Tibial artery (tissue), 4 donors: ENCODE data around the gene PTPN12.
"Not testable (repeated sequence)": the region's sequence is repeated elsewhere in the genome, so short reads cannot be mapped to it uniquely, and the experiment has no call there.

Source experiments
- DNase-seq, 2 donors: peaks; one replicate each; pipeline ENCODE4 v3.0.0-alpha.2; 2019
- H3K27ac ChIP-seq, 2 donors: fragments of 200-600 bp; sonication (generic) in 1 of 2; 1 replicate in 1 of 2; 2 replicates in 1 of 2; pipeline ENCODE4 v1.5.1; 2018 to 2019; ENCODE audit warnings: mild to moderate bottlenecking in 1 of 2
- H3K27me3 ChIP-seq, 2 donors: fragments of 200-600 bp; sonication (generic) in 1 of 2; one replicate each; pipeline versions ENCODE4 v1.5.1 to v1.6.0; 2016 to 2019
- H3K36me3 ChIP-seq, 3 donors: fragments of 200-600 bp; sonication (generic) in 2 of 3; one replicate each; pipeline ENCODE4 v1.5.1; 2016 to 2019; ENCODE audit warnings: mild to moderate bottlenecking in 2 of 3
- H3K4me1 ChIP-seq, 4 donors: fragments of 200-600 bp; sonication (generic) in 2 of 4; 1 replicate in 3 of 4; 2 replicates in 1 of 4; pipeline ENCODE4 v1.5.1; 2016 to 2019
- H3K4me3 ChIP-seq, 2 donors: fragments of 200-600 bp; sonication (generic) in 1 of 2; 1 replicate in 1 of 2; 2 replicates in 1 of 2; pipeline ENCODE4 v1.5.1; 2018 to 2019; ENCODE audit warnings: mild to moderate bottlenecking in 2 of 2
- H3K9me3 ChIP-seq, 3 donors: fragments of 200-600 bp; sonication (generic) in 1 of 3; one replicate each; pipeline ENCODE4 v1.5.1; 2016 to 2019
- CTCF ChIP-seq, 2 experiments: fragments of 200-600 bp in 1 of 2; fragments of 450-650 bp in 1 of 2; IDR thresholded peaks; one replicate each; pipeline ENCODE4 v1.5.1; 2017 to 2019; ENCODE audit warnings: antibody characterized with exemption in 2 of 2, mild to moderate bottlenecking in 1 of 2, moderate library complexity in 1 of 2
- intact Hi-C: fragments of 100-400 bp; cut with DNase I; formaldehyde crosslinking; loops from one replicate; pipeline ENCODE4 v1.15.0; 2023; ENCODE audit warnings: low total_unique reads

PTPN12 gene

GRCh38 chr7:77536017-77536412 is 1.1 kb upstream of the PTPN12 start:
- Histone ChIP-seq H3K9me3 (no peaks in the 10 kb centered on the region), H3K27me3 (no peaks in the 10 kb centered on the region), H3K4me3 (peak overlapping the region; percentile 81 to 100), H3K27ac (peak overlapping the region; percentile 78 to 99), H3K36me3 (no peaks in the 10 kb centered on the region), H3K4me1 (peaks cover 0 to 20% (median 18%) of the 10 kb centered on the region in 4 donors)
- intact Hi-C loops = no loop called here
- TF ChIP-seq CTCF (IDR thresholded peaks at IDR 0.05) = no peak
- no peak for DNase-seq

- Histone ChIP-seq H3K4me1 (peaks cover 0 to 25% (median 19%) of the 10 kb centered on the region in 4 donors), H3K4me3 (peak overlapping the region; percentile 81 to 100), H3K27ac (peak overlapping the region; percentile 95 to 99), H3K27me3 (no peaks in the 10 kb centered on the region), H3K9me3 (no peaks in the 10 kb centered on the region), H3K36me3 (no peaks in the 10 kb centered on the region)
- DNase-seq = peak; percentile 98 to 99
- peak in 1 of 2 experiments; percentile 10 for TF ChIP-seq CTCF (IDR thresholded peaks at IDR 0.05)
- intact Hi-C loops = no loop called here
These were observed 521 bp upstream of the PTPN12 start for GRCh38 chr7:77536413-77537135.

- TF ChIP-seq CTCF (IDR thresholded peaks at IDR 0.05) = no peak
- H3K36me3 ChIP-seq = no peaks in the 10 kb centered on the region
- DNase-seq = peak in 1 of 2 donors; percentile 38
- H3K4me3 ChIP-seq = peak overlapping the region; percentile 81 to 100
- intact Hi-C loops = no loop called here
- no peaks in the 10 kb centered on the region for H3K27me3 ChIP-seq
- H3K9me3 ChIP-seq = no peaks in the 10 kb centered on the region
- peaks cover 0 to 38% (median 22%) of the 10 kb centered on the region in 4 donors for H3K4me1 ChIP-seq
- H3K27ac ChIP-seq = peak overlapping the region; percentile 95 to 99
These were observed 734 bp downstream of the PTPN12 start for GRCh38 chr7:77537778-77538280.

- peak; percentile 93 to 94 for DNase-seq
- TF ChIP-seq CTCF (IDR thresholded peaks at IDR 0.05) = no peak
- intact Hi-C loops = no loop called here
- H3K27me3 ChIP-seq = no peaks in the 10 kb centered on the region
- H3K36me3 ChIP-seq = no peaks in the 10 kb centered on the region
- H3K9me3 ChIP-seq = no peaks in the 10 kb centered on the region
- H3K4me1 ChIP-seq = peaks cover 0 to 41% (median 22%) of the 10 kb centered on the region in 4 donors
- H3K4me3 ChIP-seq = peak overlapping the region; percentile 81 to 100
- peak overlapping the region; percentile 95 to 99 for H3K27ac ChIP-seq
These were observed 1.5 kb downstream of the PTPN12 start for GRCh38 chr7:77538281-77539212.

GRCh38 chr7:77540402-77540822 is 3.3 kb downstream of the PTPN12 start:
- H3K4me1 ChIP-seq = peaks cover 0 to 53% (median 23%) of the 10 kb centered on the region in 4 donors
- no peak for DNase-seq
- no peaks in the 10 kb centered on the region for H3K27me3 ChIP-seq
- intact Hi-C loops = loop anchor here (10.0 kb wide), 1 partner anchor 126 kb away; the partner anchor contains the start of gene GSAP
- no peaks in the 10 kb centered on the region for H3K9me3 ChIP-seq
- no peak overlapping the region for H3K4me3 ChIP-seq
- TF ChIP-seq CTCF (IDR thresholded peaks at IDR 0.05) = no peak
- no peaks in the 10 kb centered on the region for H3K36me3 ChIP-seq
- H3K27ac ChIP-seq = no peak overlapping the region

- intact Hi-C loops = loop anchor here (10.0 kb wide), 1 partner anchor 126 kb away; the partner anchor contains the start of gene GSAP
- not testable (repeated sequence) for DNase-seq, H3K9me3 ChIP-seq, H3K36me3 ChIP-seq, H3K4me3 ChIP-seq, H3K27ac ChIP-seq, H3K27me3 ChIP-seq
- H3K4me1 ChIP-seq = peaks cover 0 to 58% (median 23%) of the 10 kb centered on the region in 4 donors
These were observed 3.9 kb downstream of the PTPN12 start for GRCh38 chr7:77540993-77541392.
